ENCODE data around the gene TMEM50A.
"Not testable (repeated sequence)": the region's sequence is repeated elsewhere in the genome, so short reads cannot be mapped to it uniquely, and the experiment has no call there.

TMEM50A gene

GRCh38 chr1:25338188-25338981 is at the start of gene TMEM50A:
Gene TMEM50A (plus strand): TSS chr1:25338334. CDS start chr1:25340487, 2,153 bp downstream.
- Histone ChIP-seq H3F3A (ENCODE audit: insufficient read depth) (peaks cover 9% of the 10 kb centered on the region; the same call in 1 of the 2 replicates), H3K9ac (ENCODE audit: low read length) (peak within 1 kb of the TSS; percentile 89), H2AFZ (ENCODE audit: low read depth, low read length, severe bottlenecking) (peak within 1 kb of the TSS; percentile 70), H3K36me3 (ENCODE audit: low read length) (peaks cover 19% of the 10 kb centered on the region; the same call in 1 of the 2 replicates), H3K27me3 (ENCODE audit: low read length) (no peaks in the 10 kb centered on the region), H3K4me2 (ENCODE audit: low read depth, low read length, poor library complexity, severe bottlenecking) (peak within 1 kb of the TSS; percentile 100), H3K9me3 (ENCODE audit: insufficient read depth, low read length) (no peaks in the 10 kb centered on the region), H3K9me2 (replicated peaks; ENCODE audit: insufficient read depth, low read length) (no peaks in the 10 kb centered on the region), H4K20me1 (ENCODE audit: low read depth, low read length) (peaks cover 11% of the 10 kb centered on the region), H3K79me2 (ENCODE audit: insufficient read depth, low read length) (peaks cover 51% of the 10 kb centered on the region), H3K4me3 (ENCODE audit: insufficient read depth, low read length, poor library complexity, severe bottlenecking) (peak within 1 kb of the TSS; percentile 97), H3K27ac (ENCODE audit: low read depth, low read length) (peak within 1 kb of the TSS; percentile 85)
- TF ChIP-seq EZH2phosphoT487 (conservative IDR thresholded peaks at IDR 0.05; ENCODE audit: low read length), result no peak
- TF ChIP-seq, protein P1, sequence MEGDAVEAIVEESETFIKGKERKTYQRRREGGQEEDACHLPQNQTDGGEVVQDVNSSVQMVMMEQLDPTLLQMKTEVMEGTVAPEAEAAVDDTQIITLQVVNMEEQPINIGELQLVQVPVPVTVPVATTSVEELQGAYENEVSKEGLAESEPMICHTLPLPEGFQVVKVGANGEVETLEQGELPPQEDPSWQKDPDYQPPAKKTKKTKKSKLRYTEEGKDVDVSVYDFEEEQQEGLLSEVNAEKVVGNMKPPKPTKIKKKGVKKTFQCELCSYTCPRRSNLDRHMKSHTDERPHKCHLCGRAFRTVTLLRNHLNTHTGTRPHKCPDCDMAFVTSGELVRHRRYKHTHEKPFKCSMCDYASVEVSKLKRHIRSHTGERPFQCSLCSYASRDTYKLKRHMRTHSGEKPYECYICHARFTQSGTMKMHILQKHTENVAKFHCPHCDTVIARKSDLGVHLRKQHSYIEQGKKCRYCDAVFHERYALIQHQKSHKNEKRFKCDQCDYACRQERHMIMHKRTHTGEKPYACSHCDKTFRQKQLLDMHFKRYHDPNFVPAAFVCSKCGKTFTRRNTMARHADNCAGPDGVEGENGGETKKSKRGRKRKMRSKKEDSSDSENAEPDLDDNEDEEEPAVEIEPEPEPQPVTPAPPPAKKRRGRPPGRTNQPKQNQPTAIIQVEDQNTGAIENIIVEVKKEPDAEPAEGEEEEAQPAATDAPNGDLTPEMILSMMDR (IDR thresholded peaks at IDR 0.05; ENCODE audit: insufficient read depth, low read length, poor library complexity, severe bottlenecking), result no peak

DNA sequence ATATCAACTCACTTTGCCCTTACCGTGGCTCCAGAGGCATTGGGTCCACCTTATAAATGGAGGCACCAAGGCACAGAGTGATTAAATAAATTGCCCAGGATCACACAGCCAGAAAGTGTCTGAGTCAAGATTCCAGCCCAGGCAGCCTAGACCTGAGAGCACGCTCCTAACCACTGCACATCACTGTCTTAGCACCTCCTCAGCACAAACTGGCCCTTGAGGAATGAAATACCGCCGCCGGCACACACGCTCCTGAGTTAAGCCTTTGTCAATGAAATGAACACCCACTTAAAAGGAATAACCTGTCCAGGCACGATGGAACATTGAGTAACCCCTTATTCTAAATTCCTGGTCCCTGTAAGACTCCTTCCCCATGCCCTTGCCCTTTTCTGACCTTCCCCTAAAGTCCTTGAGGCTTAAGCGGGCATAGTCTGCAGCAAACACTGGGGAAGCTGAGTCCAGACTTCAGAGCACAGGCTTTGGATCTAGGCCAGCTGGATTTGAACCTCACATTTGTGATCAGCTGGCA is 49.5 kb upstream of the TMEM50A start:
- H3K9me3 ChIP-seq (ENCODE audit: insufficient read depth, low read length); H3F3A ChIP-seq (ENCODE audit: insufficient read depth); H4K20me1 ChIP-seq (ENCODE audit: low read depth, low read length); H3K36me3 ChIP-seq (ENCODE audit: low read length); H3K4me3 ChIP-seq (ENCODE audit: insufficient read depth, low read length, poor library complexity, severe bottlenecking); H2AFZ ChIP-seq (ENCODE audit: low read depth, low read length, severe bottlenecking); H3K27me3 ChIP-seq (ENCODE audit: low read length); H3K27ac ChIP-seq (ENCODE audit: low read depth, low read length); H3K9me2 ChIP-seq (replicated peaks; ENCODE audit: insufficient read depth, low read length); H3K79me2 ChIP-seq (ENCODE audit: insufficient read depth, low read length); H3K9ac ChIP-seq (ENCODE audit: low read length); H3K4me2 ChIP-seq (ENCODE audit: low read depth, low read length, poor library complexity, severe bottlenecking): not testable (repeated sequence)

DNA sequence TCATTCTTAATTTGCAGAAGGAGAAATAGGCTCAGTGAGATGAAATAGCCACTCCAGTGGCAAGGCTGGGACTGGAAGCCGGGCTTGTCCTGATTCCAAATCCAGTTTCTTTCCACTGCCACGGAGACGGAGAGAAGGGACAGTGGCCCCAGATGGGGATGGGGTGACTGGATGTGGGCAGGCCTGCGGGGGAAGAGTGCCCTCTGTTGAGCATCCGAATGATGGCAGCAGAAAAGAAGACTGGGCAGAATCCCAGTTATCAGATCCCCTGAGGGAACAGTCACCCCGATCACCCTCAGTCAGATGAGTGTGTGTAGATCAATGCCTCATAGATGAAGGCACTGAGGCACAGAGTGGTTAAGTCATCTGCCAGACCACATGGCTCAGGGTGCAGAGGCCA is 48.1 kb upstream of the TMEM50A start:
- H3K9me2 ChIP-seq (replicated peaks; ENCODE audit: insufficient read depth, low read length); H3K4me2 ChIP-seq (ENCODE audit: low read depth, low read length, poor library complexity, severe bottlenecking); H3K27me3 ChIP-seq (ENCODE audit: low read length); H3K79me2 ChIP-seq (ENCODE audit: insufficient read depth, low read length); H2AFZ ChIP-seq (ENCODE audit: low read depth, low read length, severe bottlenecking); H3K9ac ChIP-seq (ENCODE audit: low read length); H3K9me3 ChIP-seq (ENCODE audit: insufficient read depth, low read length); H3K36me3 ChIP-seq (ENCODE audit: low read length); H3F3A ChIP-seq (ENCODE audit: insufficient read depth); H4K20me1 ChIP-seq (ENCODE audit: low read depth, low read length); H3K4me3 ChIP-seq (ENCODE audit: insufficient read depth, low read length, poor library complexity, severe bottlenecking); H3K27ac ChIP-seq (ENCODE audit: low read depth, low read length): not testable (repeated sequence)

DNA sequence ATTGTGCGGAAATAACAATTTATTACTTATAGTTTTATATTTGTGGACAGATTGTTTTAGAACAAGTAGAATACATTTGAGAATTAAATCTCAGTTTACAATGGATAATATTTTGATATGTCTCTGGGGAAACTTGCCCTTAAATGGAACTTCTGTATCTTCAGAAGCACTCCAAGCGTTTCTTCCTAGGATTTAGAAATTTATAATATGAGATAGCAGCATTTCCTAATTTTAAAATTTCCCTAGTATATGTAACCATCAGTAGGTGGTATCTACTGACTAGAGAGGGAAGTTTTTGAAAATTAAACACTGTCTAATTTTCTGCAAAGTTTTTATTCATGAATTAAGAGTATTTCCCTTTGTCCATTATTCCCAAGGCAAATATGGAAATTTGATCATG is 44.7 kb upstream of the TMEM50A start:
- not testable (repeated sequence) for H3K4me3 ChIP-seq (ENCODE audit: insufficient read depth, low read length, poor library complexity, severe bottlenecking); H3K79me2 ChIP-seq (ENCODE audit: insufficient read depth, low read length); H4K20me1 ChIP-seq (ENCODE audit: low read depth, low read length); H3K36me3 ChIP-seq (ENCODE audit: low read length); H3K27ac ChIP-seq (ENCODE audit: low read depth, low read length); H3K4me2 ChIP-seq (ENCODE audit: low read depth, low read length, poor library complexity, severe bottlenecking); H3K9me3 ChIP-seq (ENCODE audit: insufficient read depth, low read length); H3F3A ChIP-seq (ENCODE audit: insufficient read depth); H3K27me3 ChIP-seq (ENCODE audit: low read length); H3K9me2 ChIP-seq (replicated peaks; ENCODE audit: insufficient read depth, low read length); H3K9ac ChIP-seq (ENCODE audit: low read length); H2AFZ ChIP-seq (ENCODE audit: low read depth, low read length, severe bottlenecking)

GRCh38 chr1:25294889-25295826 is 43.0 kb upstream of the TMEM50A start:
- not testable (repeated sequence) for H3K9me3 ChIP-seq (ENCODE audit: insufficient read depth, low read length); H3K27me3 ChIP-seq (ENCODE audit: low read length); H2AFZ ChIP-seq (ENCODE audit: low read depth, low read length, severe bottlenecking); H3F3A ChIP-seq (ENCODE audit: insufficient read depth); H3K27ac ChIP-seq (ENCODE audit: low read depth, low read length); H3K4me3 ChIP-seq (ENCODE audit: insufficient read depth, low read length, poor library complexity, severe bottlenecking); H4K20me1 ChIP-seq (ENCODE audit: low read depth, low read length); H3K9me2 ChIP-seq (replicated peaks; ENCODE audit: insufficient read depth, low read length); H3K36me3 ChIP-seq (ENCODE audit: low read length); H3K4me2 ChIP-seq (ENCODE audit: low read depth, low read length, poor library complexity, severe bottlenecking); H3K79me2 ChIP-seq (ENCODE audit: insufficient read depth, low read length); H3K9ac ChIP-seq (ENCODE audit: low read length)

DNA sequence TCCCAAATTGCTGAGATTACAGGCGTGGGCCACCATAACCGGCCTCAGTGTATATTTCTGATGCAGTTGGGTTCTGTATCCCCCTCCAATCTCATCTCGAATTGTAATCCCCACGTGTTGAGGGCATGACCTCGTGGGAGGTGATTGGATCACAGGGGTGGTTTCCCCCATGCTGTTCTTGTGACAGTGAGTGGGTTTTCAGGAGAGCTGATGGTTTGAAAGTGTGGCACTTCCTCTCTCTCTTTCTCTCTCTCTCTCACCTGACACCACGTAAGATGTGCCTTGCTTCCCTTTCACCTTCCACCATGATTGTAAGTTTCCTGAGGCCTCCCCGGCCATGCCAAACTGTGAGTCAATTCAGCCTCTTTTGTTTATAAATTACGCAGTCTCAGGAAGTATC is 41.6 kb upstream of the TMEM50A start:
- not testable (repeated sequence) for H3K4me3 ChIP-seq (ENCODE audit: insufficient read depth, low read length, poor library complexity, severe bottlenecking); H3K27ac ChIP-seq (ENCODE audit: low read depth, low read length); H3K9me3 ChIP-seq (ENCODE audit: insufficient read depth, low read length); H3K27me3 ChIP-seq (ENCODE audit: low read length); H3K79me2 ChIP-seq (ENCODE audit: insufficient read depth, low read length); H3F3A ChIP-seq (ENCODE audit: insufficient read depth); H2AFZ ChIP-seq (ENCODE audit: low read depth, low read length, severe bottlenecking); H4K20me1 ChIP-seq (ENCODE audit: low read depth, low read length); H3K4me2 ChIP-seq (ENCODE audit: low read depth, low read length, poor library complexity, severe bottlenecking); H3K9ac ChIP-seq (ENCODE audit: low read length); H3K36me3 ChIP-seq (ENCODE audit: low read length); H3K9me2 ChIP-seq (replicated peaks; ENCODE audit: insufficient read depth, low read length)

All from SU-DHL-6 (cell line).